ENCODE data around the gene ECE2. TPM values are rescaled to one million over a fixed set of nuclear protein-coding genes. Genes with fewer than 3 reads are reported as not detected.

The ECE2 gene
- polyA plus RNA-seq, 5 donors: 0.13 TPM; not detected in 4

GRCh38 chr3:184314700-184315542 lies 39.1 kb downstream of the ECE2 start:
- peak; percentile 73 to 81 for DNase-seq

DNA sequence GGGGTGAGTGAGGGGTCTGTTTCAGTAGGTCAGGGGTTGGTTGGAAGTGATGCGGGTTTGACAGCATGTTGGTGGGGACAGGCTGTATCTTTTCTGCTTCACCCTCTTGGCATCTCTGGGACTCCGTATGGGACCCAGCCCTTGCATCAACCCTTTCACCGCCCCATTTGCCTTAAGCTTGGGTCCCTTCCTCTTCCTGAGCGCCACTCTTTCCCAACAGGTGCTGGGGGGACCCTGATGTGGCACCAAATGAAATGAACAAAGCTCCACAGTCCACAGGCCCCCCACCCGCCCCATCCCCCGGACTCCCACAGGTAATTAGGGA lies 39.7 kb downstream of the ECE2 start:
- no peak for DNase-seq

DNA sequence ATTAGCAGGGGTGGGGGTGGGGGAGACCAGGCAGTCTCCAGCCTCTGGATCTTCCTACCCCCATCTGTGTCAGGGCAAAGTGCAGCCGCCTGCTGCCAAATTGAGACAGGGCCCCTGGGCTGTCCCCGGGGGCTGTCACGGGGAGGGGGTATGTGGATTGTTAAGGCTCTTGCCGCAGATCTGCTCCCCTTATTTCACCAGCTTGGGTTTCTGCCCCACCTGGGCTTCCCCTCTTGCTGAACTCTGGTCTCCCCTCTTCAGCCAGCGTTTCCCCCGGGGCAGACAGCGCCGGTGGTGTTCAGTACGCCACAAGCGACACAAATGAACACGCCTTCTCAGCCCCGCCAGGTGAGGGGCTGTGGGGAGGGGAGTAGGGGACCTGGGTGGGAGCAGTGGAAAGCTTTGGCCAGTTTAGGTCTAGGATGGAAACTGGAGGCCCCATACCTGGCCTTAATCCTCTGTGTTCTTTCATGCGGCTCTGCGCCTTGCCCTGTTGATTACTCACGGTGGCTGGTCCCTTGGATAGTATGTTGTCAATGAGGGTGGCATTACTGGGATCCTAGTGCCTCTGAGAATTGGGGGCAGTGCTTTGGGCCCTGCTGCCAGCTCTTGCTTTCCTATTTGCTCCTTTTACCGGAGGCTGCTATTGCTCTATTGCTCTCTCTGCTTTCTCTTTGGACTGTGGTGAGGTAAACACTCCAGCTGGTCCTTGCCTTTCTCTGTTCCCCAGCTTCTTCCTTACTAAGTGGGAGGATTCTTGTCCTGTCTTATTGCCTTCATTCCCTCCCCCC lies 40.2 kb downstream of the ECE2 start:
- DNase-seq: no peak

DNA sequence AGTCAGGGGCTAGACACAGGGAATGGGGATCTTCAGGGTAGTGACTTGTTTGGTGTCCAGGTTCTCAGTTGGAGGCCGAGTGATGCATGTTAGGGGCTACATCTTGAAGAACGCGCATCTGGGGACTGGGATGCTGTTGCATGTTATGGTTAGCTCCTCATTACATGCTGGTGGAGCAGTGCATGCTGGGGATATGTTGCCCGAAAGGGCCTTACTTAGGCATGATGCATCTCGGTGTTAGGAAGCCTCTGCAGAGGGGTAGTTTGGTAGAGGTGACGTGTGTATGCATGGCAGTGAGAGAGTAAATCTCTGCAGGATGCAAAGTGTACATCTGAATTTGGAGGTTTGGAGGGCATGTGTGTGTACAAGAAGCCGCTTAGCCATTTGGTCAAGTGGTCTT lies 41.0 kb downstream of the ECE2 start:
- DNase-seq: no peak

- DNase-seq: no peak
Observed at GRCh38 chr3:184317201-184317600, 41.4 kb downstream of the ECE2 start.

DNA sequence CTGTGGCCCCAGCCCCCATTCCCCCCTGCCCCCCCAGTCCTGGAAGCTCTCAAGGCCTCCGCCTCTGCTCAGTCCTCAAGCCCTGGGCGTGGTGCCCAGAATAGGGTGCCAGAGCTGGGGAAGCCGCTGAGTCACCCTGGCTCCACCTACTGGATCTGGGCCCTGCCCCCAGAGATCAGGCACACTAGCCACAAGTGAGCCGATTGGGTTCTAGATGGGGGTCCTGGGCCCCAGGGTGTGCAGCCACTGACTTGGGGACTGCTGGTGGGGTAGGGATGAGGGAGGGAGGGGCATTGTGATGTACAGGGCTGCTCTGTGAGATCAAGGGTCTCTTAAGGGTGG lies 44.3 kb downstream of the ECE2 start:
- DNase-seq: peak; percentile 84

GRCh38 chr3:184321666-184322065 lies 45.8 kb downstream of the ECE2 start:
- no peak for DNase-seq

- no peak for DNase-seq
Observed at GRCh38 chr3:184322731-184323487, 47.1 kb downstream of the ECE2 start.

GRCh38 chr3:184323696-184324095 lies 47.9 kb downstream of the ECE2 start:
- no peak for DNase-seq

- no peak for DNase-seq
Observed at GRCh38 chr3:184325269-184325668, 49.4 kb downstream of the ECE2 start.

DNA sequence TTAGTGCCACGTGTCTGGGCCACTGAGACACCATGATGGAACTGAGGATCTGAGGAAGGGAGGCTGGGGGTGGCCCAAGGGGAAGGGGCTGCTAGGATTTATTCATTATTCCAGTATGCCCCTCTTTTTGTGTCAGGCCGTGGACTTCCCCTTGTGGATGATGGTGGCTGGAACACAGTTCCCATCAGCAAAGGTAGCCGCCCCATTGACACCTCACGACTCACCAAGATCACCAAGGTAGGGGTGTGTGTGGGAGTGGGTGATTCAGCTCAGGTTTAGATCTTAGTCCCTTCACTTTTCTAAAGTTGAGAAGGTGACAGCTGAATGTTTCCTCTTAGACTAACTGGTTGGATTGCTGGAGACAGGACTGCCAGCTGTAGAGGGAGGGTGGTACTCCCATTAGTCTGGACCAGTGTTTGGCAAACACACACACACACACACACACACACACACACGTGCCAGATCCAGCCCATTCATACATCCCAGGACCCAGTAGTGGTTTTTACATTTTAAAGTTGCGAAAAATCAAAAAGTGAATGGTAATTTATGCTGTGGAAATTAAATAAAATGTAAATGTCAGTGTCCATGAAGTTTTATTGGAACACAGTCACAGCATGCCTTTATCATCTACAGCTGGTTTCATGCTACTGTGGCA lies 50.0 kb downstream of the ECE2 start:
- DNase-seq: no peak

- no peak for DNase-seq
Observed at GRCh38 chr3:184327171-184327570, 51.3 kb downstream of the ECE2 start.

DNA sequence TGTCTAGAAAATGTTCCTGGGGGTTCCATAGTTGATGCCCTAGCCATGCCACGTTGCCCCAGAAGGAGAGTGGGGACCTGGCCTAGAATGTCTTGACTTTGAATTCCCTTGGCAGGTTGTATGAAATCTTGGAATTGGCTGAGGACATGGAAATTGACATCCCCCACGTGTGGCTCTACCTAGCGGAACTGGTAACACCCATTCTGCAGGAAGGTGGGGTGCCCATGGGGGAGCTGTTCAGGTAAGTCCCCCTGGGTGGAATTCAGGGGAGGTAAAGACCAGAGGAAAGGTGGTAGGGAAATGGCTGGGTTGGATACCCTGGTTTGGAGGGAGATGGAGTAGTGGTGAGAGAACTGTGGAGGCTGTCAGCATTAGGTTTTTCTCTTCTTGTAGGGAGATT lies 52.7 kb downstream of the ECE2 start:
- no peak for DNase-seq

DNA sequence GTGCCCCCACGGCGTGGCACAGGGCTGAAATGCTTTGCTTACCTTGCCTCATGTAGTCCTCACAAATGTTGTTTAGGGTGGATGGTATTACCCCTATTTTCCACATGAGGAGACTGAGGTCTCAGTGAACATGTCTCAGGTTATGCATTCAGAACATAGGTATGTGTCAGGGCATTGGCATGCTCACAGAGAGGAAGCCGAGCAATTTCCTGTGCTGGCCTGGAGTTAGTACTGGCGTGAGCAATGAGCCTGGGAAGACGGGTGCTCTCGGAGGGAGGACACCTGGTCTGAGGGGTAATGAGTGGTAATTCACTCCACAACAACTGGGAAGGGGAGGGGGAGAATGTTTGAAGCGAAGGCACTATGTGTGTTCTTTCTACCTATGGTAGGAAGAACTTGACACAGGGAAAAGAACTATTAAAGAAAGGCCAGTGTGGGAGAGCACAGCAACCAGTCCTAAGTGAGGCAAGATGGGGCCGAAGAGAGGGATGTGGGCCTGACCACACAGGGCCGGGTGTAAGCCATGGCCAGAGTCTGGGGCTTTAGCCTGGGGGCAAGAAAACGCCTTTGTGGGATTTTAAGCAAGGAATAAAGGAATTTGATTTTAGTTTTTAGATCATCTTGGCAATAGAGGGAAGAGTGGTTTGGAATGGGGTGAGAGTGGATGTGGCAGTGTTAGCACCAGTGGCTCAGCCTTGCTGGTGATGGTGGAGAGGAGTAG lies 56.7 kb downstream of the ECE2 start:
- DNase-seq: no peak

GRCh38 chr3:184333190-184333589 lies 57.4 kb downstream of the ECE2 start:
- no peak for DNase-seq

DNA sequence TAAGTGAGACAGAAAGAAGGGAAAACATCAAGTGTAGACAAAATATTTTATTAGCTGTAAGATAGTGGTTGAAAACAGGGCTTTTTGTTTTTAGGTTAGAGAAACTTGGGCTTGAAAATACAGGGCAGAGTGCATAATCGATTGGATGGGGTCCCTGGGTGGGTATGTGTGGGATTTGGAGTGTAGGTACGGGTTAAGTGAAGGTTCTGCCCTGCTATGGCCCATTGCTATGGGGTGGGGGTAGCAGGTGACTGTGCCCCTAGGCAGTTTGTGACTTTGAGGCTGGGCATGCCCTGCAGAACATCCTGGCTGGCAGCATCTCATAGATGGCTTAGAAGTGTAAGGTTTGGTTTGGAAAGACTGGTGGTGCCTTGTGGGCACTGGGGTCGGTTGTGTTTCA lies 57.9 kb downstream of the ECE2 start:
- no peak for DNase-seq

GRCh38 chr3:184334470-184335158 lies 58.8 kb downstream of the ECE2 start:
- no peak for DNase-seq

DNA sequence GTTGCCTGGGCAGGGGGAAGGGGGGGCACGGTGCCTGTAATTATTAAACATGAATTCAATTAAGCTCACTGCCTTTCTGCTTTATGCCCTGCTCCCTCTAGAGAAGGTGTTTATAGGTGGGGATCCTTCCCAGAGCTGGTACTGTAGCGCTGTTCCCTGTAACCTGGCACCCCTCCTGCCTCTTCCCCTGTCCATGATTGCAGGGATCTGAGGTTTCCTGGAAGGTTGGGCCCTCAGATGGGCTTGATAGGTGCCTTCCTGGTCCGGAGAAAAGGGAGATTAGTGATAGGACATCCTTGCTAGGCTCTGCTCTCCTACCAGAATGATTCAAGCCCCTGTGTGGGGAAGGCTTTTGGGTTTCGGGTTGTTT lies 59.5 kb downstream of the ECE2 start:
- DNase-seq: no peak

DNA sequence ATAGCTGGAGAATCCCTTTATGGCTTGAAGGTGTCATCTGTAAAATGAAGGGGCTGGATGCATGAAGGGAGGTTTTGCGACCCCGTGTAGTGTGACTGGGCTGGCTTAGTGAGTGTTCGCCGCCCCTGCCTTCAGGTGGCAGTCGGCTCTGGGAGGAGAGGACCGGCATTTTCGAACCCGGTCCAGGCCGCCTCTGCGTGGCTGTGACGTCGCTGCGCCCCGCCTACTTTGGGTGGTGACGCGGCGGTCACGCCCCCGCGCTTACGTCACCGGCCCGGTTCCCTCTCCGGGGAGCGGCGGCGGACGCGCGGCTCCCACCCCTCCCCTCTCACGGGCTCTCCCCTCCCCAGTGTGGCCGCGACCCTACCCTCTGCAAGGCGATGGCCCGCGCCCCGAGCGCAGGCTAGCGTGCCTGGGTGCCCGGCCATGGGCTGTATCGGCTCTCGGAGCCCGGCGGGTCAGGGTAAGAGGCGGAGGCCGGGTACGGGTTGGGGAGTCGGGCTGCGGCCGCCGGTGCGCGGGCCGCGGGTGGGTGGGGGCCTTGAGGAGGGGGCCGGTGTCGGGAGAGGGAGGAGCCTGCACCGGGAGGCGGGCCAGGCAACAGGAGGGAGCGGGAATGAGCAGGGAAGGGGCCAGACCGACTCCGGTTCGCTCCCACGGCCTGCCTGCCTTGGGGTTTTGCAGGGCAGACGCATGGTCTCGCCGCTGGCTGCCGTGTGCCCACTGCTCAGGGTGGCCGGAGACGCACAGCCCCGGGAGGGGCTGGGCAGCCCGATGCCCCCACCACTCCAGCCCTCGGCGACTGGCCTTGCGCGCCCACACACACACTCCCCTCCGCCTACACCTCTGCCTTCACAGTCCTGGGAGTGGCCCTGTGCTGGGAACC lies 60.1 kb downstream of the ECE2 start:
- peak; percentile 86 to 87 for DNase-seq

All from right lung (tissue), 5 donors.